Tibial nerve (tissue), 4 donors: ENCODE measurements around the gene ADAM15. TPM values are rescaled to one million over a fixed set of nuclear protein-coding genes. Genes with fewer than 3 reads are reported as not detected.

Source experiments
- DNase-seq, 2 donors: peaks; one replicate each; pipeline ENCODE4 v3.0.0-alpha.2; 2019; ENCODE audit warnings: low spot score in 2 of 2
- H3K27ac ChIP-seq, 4 donors: fragments of 200-600 bp; sonication (generic) in 3 of 4; one replicate each; pipeline ENCODE4 v1.5.1; 2017 to 2019; ENCODE audit warnings: mild to moderate bottlenecking in 1 of 4
- H3K27me3 ChIP-seq, 2 donors: fragments of 200-600 bp; sonication (generic) in 1 of 2; one replicate each; pipeline versions ENCODE4 v1.5.1 to v1.6.0; 2017 to 2019
- H3K36me3 ChIP-seq, 3 donors: fragments of 200-600 bp; sonication (generic); one replicate each; pipeline ENCODE4 v1.5.1; 2018 to 2019
- H3K4me1 ChIP-seq, 4 donors: fragments of 200-600 bp; sonication (generic) in 3 of 4; one replicate each; pipeline ENCODE4 v1.5.1; 2017 to 2019
- H3K4me3 ChIP-seq, 4 donors: fragments of 200-600 bp; sonication (generic) in 3 of 4; one replicate each; pipeline ENCODE4 v1.5.1; 2017 to 2019; ENCODE audit warnings: mild to moderate bottlenecking in 1 of 4, moderate library complexity in 1 of 4
- H3K9me3 ChIP-seq, 4 donors: fragments of 200-600 bp; sonication (generic) in 3 of 4; one replicate each; pipeline ENCODE4 v1.5.1; 2017 to 2019
- EP300 ChIP-seq, 2 donors: sonication (generic); formaldehyde crosslinking; IDR thresholded peaks; one replicate each; pipeline ENCODE4 v1.6.1; 2017; ENCODE audit warnings: antibody characterized with exemption in 2 of 2, mild to moderate bottlenecking in 1 of 2
- POLR2A ChIP-seq, 2 donors: fragments of 450-650 bp; IDR thresholded peaks; one replicate each; pipeline ENCODE4 v1.6.1; 2017; ENCODE audit warnings: antibody characterized with exemption in 2 of 2, mild to moderate bottlenecking in 2 of 2, moderate library complexity in 2 of 2
- WGBS, 2 donors: methylation state at CpG; one replicate each; pipeline ENCODE4 v1.1.5; 2018; 5-methylcytosine and 5-hydroxymethylcytosine counted together
- total RNA-seq, 4 donors: library from RNA; depleted of rRNA; stranded (reverse); fragments of >200 nt; gene quantifications; one replicate each; pipeline ENCODE4 v1.1.0, GENCODE V29; 2016
- TF ChIP-seq, protein P1 (sequence below), 5 experiments: fragments of 200-600 bp in 3 of 5; fragments of 450-650 bp in 2 of 5; sonication (generic) in 3 of 5; IDR thresholded peaks; one replicate each; pipeline ENCODE4 v1.5.1; 2016 to 2019; ENCODE audit warnings: antibody characterized with exemption in 5 of 5, mild to moderate bottlenecking in 3 of 5, moderate library complexity in 2 of 5

The ADAM15 gene
- total RNA-seq, 4 donors from 2014 or later = 111 to 202 (median 168) TPM

DNA sequence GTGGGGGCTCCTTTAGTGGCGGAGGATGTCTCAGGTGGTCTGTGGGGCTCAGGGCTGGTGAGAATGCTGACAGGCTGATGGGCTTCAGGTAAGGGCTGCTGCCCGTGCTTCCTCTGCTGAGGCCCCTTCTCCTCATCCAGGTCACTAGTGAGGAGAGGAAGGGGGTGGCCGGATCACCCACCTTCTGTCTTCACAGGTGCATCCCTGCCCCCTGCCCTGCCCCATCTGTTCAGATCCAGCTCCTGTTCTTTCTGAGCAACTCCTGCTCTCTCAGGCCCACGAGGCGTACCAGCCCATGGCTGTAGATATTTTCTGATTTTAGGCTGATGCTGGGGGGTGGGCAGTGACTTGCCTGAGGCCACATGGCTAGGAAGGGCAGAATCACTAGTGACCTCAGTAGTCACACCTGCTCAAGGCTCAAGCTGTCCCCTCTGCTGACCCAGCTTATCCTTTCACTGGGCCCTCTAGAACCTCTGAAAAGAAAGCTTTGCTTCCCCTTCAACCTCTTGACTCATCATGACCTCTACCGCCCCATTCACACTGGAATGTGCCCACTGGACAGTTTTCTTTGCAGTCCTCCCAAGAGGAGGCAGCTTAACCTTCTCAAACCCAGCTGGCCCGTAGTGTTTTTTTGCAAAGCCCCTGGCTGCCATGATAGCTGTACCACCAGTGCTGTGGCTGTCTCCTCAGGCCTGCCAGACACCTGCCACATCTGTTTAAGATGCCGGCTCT is 32.3 kb upstream of the ADAM15 start:
- no peak for DNase-seq
- Histone ChIP-seq H3K36me3 (peaks cover 0 to 31% (median 0%) of the 10 kb centered on the region in 3 donors), H3K9me3 (no peaks in the 10 kb centered on the region), H3K4me3 (no peak overlapping the region), H3K27ac (peak overlapping the region; percentile 86 to 99 (median 97)), H3K4me1 (peaks cover 0 to 53% (median 27%) of the 10 kb centered on the region in 4 donors), H3K27me3 (no peaks in the 10 kb centered on the region)
- TF ChIP-seq, protein P1, sequence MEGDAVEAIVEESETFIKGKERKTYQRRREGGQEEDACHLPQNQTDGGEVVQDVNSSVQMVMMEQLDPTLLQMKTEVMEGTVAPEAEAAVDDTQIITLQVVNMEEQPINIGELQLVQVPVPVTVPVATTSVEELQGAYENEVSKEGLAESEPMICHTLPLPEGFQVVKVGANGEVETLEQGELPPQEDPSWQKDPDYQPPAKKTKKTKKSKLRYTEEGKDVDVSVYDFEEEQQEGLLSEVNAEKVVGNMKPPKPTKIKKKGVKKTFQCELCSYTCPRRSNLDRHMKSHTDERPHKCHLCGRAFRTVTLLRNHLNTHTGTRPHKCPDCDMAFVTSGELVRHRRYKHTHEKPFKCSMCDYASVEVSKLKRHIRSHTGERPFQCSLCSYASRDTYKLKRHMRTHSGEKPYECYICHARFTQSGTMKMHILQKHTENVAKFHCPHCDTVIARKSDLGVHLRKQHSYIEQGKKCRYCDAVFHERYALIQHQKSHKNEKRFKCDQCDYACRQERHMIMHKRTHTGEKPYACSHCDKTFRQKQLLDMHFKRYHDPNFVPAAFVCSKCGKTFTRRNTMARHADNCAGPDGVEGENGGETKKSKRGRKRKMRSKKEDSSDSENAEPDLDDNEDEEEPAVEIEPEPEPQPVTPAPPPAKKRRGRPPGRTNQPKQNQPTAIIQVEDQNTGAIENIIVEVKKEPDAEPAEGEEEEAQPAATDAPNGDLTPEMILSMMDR (IDR thresholded peaks at IDR 0.05) = no peak
- 70 to 71% methylated on average over 8 of the region's 8 CpGs for WGBS, 2 donors

- Histone ChIP-seq H3K27ac (peak overlapping the region in 2 of 4 donors; percentile 97 to 99), H3K4me1 (peaks cover 0 to 50% (median 24%) of the 10 kb centered on the region in 4 donors), H3K9me3 (no peaks in the 10 kb centered on the region), H3K4me3 (no peak overlapping the region), H3K36me3 (peaks cover 0 to 28% (median 0%) of the 10 kb centered on the region in 3 donors), H3K27me3 (no peaks in the 10 kb centered on the region)
- no peak for DNase-seq
- TF ChIP-seq, protein P1 (IDR thresholded peaks at IDR 0.05) = no peak
- TF ChIP-seq EP300 (IDR thresholded peaks at IDR 0.05) (no peak), POLR2A (IDR thresholded peaks at IDR 0.05) (no peak)
- 67 to 71% methylated on average over 11 of the region's 11 CpGs for WGBS, 2 donors
These were observed 31.5 kb upstream of the ADAM15 start for GRCh38 chr1:155019377-155020245.

GRCh38 chr1:155022136-155022926 is 28.8 kb upstream of the ADAM15 start:
- H3K4me3 ChIP-seq = no peak overlapping the region
- no peaks in the 10 kb centered on the region for H3K27me3 ChIP-seq
- H3K4me1 ChIP-seq = peaks cover 0 to 35% (median 14%) of the 10 kb centered on the region in 4 donors
- DNase-seq = no peak
- WGBS, 2 donors = 83 to 85% methylated on average over 8 of the region's 8 CpGs
- no peak overlapping the region for H3K27ac ChIP-seq
- H3K9me3 ChIP-seq = no peaks in the 10 kb centered on the region
- no peak for TF ChIP-seq EP300 (IDR thresholded peaks at IDR 0.05)
- no peak for TF ChIP-seq POLR2A (IDR thresholded peaks at IDR 0.05)
- TF ChIP-seq, protein P1 (IDR thresholded peaks at IDR 0.05) = no peak
- peaks cover 0 to 7% (median 0%) of the 10 kb centered on the region in 3 donors for H3K36me3 ChIP-seq

DNA sequence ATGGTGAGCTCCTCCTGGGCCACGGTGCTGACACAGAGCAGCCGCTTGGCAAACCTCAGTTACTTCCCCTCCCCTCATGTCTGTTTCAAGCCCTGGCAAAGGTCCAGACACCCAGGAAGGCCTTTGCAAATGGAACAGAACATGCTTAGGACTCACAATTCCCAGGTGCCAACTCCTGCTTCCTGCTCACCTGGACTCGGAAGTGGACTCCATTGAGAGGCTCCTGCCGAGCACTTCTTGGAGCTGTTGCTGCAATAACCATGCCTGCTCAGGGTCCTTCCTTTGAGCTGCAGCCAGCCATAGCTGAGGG is 28.2 kb upstream of the ADAM15 start:
- Histone ChIP-seq H3K4me1 (peaks cover 0 to 30% (median 10%) of the 10 kb centered on the region in 4 donors), H3K36me3 (peaks cover 0 to 7% (median 0%) of the 10 kb centered on the region in 3 donors), H3K27ac (no peak overlapping the region), H3K9me3 (no peaks in the 10 kb centered on the region), H3K27me3 (no peaks in the 10 kb centered on the region), H3K4me3 (no peak overlapping the region)
- TF ChIP-seq, protein P1 (IDR thresholded peaks at IDR 0.05) = no peak
- TF ChIP-seq POLR2A (IDR thresholded peaks at IDR 0.05) (no peak), EP300 (IDR thresholded peaks at IDR 0.05) (no peak)
- WGBS, 2 donors = 64 to 67% methylated on average over 4 of the region's 4 CpGs
- no peak for DNase-seq
